CD4-positive, alpha-beta T cell treated with Interleukin-1 beta for 1 hour (primary cell): ENCODE measurements around the gene LDLRAD3.

Experiments used
- DNase-seq, 2 donors: peaks; one replicate each; pipeline ENCODE4 v3.0.0-alpha.2; 2020 to 2022

LDLRAD3 gene

DNA sequence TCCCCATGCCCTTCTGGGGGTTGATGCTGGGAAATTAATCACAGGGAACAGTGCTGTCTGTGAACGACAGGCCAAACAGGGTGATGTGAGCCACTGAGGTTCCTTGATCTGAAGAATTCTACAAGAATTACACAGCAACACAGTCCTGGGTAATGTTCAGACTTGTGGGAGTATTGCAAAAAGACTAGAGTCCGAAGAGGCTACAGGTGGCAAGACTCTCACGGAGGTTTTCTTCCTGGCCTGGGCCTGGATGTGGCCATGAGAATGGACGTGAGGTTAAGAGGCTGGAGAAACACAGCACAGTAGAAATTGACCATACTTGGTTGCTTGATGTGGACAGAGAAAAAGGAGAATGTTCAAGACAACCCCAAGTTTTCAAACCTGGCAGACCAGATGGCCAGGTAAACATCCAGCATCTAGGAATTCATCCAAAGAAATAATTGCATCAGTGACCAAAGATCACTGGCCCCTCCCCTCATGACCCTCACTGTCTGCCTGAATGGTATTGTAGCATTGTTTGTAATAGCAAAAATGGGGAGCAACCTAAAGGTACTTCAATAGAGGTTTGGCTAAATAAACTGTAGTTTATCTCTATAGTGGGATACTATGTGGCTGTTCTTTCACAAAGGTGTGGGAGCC, 274.5 kb downstream of the LDLRAD3 start:
- no peak for DNase-seq

DNA sequence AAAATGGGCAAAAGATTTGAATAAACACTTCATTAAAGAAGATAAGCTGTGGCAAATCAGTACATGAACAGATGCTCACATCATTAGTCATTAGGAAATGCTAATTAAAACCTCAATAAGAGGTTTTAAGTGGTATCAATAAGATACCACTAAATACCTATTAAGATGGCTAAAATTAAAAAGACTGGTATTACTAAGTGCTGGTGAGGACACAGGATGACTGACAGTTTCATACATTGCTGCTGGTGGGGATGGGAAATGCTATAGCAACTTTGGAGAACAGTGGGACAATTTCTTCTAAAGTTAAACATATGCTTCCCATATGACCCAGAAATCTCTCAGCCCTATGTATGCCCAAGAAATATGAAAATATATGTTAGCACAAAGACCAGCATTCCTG, 276.1 kb downstream of the LDLRAD3 start:
- no peak for DNase-seq

DNA sequence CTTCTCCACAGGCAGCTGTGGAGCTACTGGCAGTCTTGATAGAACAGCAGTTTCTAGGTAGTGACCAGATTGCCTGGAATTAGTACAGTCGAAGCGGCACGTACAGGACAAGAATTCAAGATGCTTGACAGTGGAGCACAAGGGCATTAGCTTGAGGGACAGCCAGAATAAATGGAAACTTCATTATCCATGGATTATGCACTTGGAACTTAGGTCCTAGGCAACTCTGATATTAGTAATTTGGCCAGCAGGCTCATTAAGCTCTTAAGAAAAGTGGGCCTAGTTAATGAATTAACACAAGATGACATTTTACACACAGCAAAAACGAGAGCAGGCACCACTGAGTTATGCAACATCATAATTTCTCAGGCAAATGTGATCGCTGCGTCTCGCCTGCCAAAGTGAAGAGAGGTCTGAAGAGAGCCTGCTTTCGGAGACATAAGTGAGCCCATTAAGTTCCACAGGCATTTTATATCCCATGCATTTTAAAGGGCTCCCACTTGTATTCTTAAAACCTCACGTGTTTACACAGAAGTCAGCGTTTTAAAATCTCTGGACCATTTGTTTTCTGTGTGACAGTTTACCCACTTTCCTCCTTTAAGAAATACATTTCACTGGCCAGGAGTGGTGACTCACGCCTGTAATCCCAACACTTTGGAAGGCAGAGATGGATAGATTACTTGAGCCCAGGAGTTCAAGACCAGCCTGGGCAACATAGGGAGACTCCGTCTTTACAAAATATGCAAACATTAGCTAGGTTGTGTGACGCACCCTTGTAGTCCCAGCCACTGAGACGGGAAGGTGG, 279.2 kb downstream of the LDLRAD3 start:
- no peak for DNase-seq

DNA sequence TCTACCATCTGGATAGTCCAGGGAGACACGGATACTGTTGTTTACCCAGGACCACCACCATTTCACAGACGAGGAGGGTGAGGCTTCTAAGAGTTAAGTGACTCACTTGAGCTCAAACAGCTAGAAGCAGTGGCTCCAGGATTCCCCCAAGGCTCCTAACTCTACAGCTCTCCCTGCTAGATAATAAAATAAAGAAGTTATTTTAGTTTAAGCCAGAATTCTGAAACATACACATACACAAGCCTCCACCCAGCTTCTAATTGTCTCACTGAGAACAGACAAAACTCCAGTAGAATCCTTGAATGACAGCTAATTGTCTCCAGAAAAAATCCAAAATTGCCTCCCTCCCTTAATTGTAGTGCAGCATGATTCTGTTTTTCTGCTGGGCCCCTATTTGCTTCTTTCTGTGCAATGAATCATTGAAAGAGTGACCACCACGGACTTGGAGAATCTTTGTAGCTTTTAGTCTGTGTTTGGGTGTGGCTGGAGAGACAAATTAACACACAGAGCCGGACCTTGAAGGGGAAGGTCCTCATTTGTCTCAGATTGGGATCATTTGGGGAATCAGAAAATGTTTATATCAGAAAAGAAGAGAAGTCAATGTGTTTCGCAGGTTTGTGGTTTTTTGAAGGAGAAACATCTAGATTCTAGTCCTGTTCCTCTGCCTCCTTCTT, 280.5 kb downstream of the LDLRAD3 start:
- DNase-seq = no peak

DNA sequence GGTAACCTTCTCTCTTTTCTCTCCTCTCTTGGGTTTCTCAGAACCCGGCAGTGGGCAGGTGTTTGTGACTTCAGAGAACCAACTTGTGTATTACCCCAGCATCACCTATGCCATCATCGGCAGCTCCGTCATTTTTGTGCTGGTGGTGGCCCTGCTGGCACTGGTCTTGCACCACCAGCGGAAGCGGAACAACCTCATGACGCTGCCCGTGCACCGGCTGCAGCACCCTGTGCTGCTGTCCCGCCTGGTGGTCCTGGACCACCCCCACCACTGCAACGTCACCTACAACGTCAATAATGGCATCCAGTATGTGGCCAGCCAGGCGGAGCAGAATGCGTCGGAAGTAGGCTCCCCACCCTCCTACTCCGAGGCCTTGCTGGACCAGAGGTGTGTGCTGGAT, 283.2 kb downstream of the LDLRAD3 start:
- DNase-seq = no peak

DNA sequence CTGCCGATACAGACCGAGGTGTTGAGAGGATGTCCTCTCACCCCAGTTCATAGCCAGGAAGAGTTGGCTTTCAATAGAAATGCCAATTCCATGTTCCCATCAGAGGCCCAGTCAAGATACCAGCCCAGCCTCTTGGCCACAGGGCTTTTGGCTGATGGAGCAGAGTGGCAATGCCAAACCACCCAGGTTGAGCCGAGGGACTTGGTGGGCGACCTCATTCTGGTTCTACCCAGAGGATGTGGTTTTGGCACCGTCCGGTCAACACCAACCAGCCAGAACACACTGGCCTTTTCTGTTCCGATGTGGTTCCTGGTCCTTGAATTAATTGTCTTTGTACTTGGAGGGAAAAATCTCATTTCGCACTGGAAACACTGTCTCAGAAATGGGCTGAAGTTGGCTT, 284.8 kb downstream of the LDLRAD3 start:
- DNase-seq = no peak

DNA sequence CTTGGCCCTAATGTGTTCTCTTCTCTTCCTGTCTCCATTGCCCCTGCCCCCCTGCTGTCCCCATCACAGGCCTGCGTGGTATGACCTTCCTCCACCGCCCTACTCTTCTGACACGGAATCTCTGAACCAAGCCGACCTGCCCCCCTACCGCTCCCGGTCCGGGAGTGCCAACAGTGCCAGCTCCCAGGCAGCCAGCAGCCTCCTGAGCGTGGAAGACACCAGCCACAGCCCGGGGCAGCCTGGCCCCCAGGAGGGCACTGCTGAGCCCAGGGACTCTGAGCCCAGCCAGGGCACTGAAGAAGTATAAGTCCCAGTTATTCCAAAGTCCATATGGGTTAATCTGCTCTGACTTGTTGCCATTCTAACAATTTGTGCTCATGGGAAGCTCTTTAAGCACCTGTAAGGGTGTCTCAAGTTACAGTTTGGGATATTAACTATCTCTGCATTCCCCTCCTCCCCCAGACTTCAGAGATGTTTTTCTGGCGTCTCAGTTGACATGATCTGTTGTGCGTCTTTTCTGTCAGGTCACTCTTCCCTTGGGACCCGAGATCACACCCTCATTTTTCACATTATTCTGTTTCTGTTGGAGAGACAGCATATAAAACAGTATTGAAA, 285.3 kb downstream of the LDLRAD3 start:
- no peak for DNase-seq

DNA sequence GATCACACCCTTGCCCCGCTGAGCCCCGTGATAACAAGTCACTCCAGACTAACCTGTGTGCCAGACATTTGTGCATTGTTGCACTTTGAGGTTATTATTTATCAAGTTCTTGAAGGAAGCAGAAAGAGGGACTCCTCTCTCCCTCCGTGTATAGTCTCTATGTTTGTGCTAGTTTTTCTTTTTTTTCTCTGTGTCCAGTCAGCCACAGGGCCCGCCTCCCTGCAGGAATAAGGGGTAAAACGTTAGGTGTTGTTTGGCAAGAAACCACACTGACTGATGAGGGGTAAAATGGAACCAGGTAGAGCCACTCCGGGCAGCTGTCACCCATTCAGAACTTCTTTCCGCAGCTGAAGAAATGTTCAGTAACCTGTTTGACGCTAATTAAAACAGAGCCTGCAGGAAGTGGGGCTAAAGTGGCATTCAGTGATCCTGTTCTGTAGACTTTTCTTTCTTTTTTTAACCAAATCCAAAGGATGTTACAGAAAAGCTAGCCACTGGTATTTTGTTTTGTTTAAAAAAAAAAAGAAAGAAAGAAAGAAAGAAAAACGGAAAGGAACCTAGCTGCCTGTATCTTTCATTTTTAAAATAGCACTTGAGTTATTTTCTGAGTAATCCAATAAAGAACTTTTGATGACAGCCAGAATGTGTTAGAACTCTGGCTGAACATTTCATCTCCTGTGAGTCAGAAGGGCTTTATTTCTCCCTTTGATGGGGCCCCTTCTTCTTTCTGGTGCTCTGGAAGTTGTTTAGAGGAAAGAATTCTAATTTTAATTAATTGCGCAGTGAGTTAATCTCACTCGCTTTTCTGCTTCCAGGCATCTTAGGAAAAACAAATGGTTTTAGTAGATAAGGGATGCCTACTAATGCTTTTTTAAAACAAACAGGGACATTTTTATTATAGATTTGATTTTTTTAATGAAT, 287.2 kb downstream of the LDLRAD3 start:
- no peak for DNase-seq

DNA sequence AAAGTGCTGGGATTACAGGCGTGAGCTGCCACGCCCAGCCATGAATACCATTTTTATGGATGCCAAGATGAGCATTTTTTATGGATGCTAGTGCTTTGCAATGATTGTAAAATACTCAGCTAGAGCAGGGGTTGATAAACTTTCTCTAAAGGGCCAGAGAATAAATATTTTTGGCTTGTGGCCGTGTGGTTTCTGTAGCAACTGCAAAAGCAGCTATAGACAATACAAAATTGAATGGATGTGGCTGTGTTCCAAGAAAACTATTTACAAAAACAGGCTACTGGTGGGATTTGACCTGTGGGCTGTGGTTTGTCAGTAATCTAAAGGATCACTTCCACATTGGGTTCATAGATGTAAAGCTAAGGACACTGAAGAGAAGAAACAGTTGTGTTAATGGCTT, 289.3 kb downstream of the LDLRAD3 start:
- DNase-seq = no peak

DNA sequence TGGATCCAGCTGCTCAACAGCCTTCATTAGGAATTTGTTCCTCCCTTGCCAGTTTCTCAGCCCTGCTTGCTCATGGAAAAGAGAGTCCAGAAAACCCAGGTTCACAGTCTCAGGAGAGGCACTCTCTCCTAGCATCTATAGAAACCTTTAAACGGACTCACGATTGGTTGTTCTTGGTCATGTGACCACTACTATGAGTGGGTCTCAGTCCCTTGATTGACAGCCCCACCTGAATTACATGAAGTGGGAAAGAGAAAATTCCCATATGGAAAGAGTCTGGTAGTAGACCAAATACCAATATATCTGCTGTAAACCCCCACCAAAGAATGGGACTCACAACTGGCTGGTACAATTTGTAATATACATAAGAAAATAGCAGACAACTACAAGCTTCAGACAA, 291.0 kb downstream of the LDLRAD3 start:
- DNase-seq = no peak

DNA sequence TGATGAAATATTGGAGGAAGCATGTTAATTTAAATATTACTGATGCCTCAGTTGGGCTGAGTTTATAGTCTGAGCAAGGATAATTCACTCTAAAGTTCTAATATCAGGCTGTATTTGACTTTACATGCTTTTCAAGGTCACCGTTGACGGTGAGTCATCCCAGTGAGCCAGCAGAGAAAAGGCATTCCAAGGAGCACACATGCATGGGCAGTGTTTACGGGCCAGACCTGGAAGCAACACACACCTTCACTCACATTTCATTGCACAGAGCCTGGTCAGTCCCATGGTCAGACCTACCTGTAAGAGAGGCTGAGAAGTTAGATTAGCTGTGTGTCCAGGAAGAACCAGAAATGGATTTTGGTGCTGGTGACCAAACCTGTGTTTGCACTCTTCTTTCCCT, 291.9 kb downstream of the LDLRAD3 start:
- no peak for DNase-seq

DNA sequence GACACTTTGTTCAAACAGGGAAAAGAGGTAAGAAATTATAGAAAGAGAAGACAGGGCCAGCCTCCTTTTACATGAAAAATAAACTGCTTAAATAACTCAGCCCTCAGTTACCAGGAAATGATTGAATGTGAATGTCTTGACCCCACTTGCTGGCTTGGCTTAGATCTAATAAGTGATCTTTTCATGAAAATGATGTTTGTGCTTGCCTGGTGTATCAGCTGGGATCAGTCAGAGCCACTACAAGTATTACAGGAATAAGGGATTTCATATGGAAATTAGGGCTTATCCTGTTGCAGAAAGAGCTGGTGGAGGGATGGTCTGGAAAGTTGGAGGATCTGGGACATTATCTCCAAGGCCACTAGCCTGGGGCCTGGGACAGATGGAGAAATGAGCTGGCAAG, 293.5 kb downstream of the LDLRAD3 start:
- no peak for DNase-seq

DNA sequence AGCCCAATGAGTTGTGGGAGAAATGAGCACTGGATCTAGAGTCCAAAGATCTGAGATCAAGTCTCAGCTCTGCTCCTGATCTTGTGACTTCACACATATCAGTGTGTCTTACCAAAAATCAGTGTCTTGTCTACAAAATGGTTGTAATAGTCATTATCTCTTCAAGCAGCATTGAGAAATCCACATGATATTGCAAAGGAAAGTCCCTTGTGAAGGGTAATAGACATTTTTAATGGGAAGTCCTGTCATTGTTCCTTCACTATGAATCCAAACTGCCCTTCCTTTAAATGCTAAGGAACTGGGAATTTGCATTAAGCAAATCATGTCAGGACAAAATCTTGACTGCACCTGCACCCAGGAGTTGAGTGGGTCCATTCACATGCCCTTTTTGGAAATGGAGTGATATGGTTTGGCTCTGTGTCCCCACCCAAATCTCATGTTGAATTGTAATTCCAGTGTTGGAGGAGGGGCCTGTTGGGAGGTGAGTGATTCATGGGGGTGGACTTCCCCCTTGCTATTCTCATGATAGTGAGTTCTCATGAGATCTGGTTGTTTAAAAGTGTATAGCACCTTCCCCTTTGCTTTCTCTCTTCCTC, 294.3 kb downstream of the LDLRAD3 start:
- DNase-seq = no peak

DNA sequence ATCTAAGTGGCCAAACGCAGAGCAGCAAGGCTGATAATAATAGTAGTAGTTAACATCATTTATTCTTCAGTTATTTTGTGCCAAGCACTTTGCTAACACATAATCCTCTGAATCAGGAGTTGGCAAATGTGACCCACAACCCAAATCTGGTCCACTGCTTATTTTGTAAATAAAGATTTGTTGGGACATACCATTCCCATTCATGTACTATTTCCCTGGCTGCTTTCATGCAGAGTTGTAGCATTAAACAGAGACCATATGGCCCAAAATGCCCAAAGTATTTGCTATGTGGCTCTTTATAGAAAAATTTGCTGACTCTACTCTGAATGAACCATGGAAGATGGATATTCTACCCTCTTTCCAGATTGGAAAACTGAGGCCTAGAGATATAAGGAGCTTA, 295.0 kb downstream of the LDLRAD3 start:
- no peak for DNase-seq

DNA sequence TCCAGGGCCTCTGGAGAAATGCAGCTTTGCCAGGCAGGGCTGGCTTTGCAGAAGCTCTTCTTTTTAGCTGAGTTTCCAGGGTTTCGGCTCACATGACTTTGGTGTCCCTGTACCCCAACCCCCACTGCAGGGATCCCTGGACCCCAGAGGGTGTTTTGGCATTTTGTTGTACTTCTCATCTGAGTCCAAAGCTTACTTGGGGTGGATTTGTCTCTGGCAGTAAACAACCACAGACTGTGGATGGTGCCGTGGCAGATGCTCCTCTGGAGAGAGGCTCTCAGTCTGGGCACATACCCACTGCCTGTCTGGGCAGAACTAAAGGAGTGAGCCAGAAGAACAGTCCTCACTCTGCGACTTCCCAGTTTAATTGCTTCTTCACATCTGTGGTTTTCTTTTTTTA, 295.8 kb downstream of the LDLRAD3 start:
- no peak for DNase-seq

DNA sequence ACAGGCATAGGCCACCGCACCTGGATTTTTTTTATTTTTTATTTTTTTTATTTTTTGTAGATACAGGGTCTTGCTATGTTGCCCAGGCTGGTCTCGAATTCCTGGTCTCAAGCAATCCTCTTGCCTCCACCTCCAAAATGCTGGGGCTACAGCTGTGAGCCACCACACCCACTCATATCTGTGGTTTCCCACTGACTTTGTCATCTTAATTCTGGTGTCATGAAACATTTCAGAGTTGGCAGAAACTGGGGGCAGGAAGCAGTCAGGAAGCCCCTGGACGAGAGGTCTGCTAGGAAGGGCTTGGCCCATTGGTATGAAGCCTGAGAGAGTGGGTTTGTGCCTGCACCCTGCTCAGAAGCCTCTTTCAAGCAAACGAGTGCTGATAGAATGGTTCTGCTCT, 296.3 kb downstream of the LDLRAD3 start:
- no peak for DNase-seq

DNA sequence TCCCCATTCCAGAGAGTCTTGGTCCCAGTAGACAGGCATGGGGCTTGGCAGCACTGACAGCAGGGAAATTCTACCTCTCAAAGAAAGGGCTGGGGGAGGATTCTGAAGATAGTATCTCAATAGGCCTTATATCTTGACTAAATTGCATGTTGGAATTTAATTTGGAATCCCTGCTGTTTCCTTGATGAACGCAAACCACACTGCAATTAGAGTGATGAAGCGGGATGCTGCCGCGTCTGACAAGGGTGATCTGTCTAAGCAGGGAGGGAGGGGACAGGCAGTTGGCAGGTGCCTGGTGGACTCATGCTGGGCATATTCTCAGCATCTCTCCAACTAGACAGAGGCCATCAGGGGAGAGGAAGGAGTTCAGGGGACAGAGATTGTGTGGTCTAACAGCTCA, 296.9 kb downstream of the LDLRAD3 start:
- DNase-seq = no peak

DNA sequence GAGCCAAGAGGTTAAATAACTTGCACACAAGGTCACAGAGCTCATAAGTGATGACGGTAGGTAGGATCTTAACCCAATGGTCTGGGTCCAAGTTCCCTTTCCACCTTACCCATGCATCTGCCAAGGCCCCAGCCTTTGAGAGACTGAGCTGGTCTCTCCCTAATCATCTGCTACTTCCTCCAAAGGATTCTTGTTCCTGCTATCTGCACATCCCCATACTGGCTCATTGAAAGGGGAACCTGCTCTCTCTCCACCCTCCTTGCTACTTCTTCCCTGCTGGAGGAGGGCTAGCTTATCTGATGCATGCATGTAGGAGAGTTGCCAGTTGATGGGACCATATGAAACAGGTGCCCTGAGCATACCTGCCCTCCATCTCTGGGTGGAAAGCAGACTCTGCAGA, 297.6 kb downstream of the LDLRAD3 start:
- DNase-seq = no peak

DNA sequence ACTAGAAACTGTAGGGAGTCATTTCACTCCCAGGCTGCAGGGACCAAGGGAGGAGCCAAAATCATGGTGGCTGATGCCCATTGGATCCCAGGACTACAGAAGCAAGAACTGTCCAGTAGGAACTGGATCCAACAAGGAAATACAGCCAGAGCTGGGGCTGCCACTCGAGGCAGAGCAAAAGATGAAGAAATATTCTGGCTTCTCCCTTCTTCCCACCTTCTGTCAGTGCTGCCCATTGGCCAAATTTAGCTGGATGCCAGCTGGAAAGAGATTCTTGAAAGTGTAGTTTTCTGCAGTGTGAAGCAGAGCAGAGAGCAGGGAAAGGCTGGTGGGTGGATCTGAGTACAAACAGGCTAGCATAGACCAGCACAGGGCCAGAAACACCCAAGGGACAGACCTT, 299.8 kb downstream of the LDLRAD3 start:
- no peak for DNase-seq

DNA sequence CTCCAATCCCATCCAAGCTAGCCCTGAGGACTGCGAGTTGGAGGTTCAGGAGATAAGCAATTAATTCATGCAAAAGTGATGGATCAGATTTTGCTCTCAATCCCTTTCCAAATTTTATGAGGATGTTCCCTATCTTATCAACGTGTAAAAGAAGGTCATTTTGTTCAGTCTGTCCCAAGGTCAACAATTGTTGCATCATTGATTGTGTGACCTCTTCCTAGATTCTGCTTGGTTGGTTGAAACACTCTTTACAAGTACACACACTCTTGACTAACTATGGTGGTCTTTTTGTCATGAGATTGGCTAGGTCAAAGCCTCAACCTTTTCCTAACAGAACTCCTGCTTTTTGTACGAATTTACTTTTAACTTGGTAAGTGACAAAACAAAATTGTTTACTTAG, 303.6 kb downstream of the LDLRAD3 start:
- no peak for DNase-seq

DNA sequence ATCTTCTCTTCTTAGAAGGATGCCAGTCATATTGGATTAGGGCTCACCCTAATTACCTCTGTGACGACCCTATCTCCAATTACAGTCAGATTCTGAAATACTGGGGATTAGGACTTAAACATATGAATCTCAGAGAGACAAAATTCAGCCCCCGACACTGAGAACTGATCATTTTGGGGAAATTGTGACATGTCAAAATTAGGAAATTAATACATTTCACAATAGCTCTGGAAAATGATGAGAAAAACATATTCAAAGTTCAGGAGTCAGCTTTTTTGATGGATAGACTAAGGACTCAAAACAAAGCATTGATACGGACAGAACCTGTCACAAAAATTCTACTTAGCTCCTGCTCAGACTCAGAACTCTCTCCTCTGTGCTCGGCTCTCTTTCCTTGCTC, 304.6 kb downstream of the LDLRAD3 start:
- no peak for DNase-seq

DNA sequence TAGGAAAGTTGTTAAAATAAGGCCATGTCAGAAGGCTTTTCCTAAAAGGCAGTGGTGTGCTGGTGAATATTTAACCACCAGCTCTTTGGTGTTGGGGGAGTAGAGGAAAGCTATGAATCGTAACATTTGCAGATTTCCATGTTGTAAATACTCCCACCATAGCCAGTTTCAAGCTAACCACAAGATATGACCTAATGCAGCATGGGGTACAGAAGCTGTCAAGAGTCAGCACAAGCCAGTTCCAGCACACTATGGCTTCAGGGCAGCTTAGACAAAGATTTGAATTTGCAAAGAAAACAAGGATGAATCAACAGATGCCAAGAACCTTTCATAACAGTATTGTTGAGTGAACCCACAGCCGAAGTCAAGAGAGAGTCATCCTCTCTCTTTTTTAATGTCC, 305.4 kb downstream of the LDLRAD3 start:
- no peak for DNase-seq
